Smooth muscle cell (in vitro differentiated cells): ENCODE measurements around the gene NPEPL1. TPM values are rescaled to one million over a fixed set of nuclear protein-coding genes. Genes with fewer than 3 reads are reported as not detected.
"Not testable (repeated sequence)": the region's sequence is repeated elsewhere in the genome, so short reads cannot be mapped to it uniquely, and the experiment has no call there.

ENCODE experiments used
- DNase-seq: peaks from one replicate; lab custom pipeline; 2025; ENCODE audit not compliant: unreplicated experiment; lab: John Stamatoyannopoulos, UW
- H2AFZ ChIP-seq: fragments of 200-600 bp; sonication (generic); 2 replicates; pipeline ENCODE4 v1.6.0; 2016; ENCODE audit warnings: antibody characterized with exemption, low read depth, mild to moderate bottlenecking
- H3F3A ChIP-seq: fragments of 200-600 bp; sonication (generic); 2 replicates; pipeline ENCODE4 v1.6.0; 2017; ENCODE audit warnings: antibody characterized with exemption, low read depth
- H3K27ac ChIP-seq: fragments of 200-600 bp; sonication (generic); 2 replicates; pipeline ENCODE4 v1.5.1; 2016; ENCODE audit warnings: low read depth, mild to moderate bottlenecking
- H3K27me3 ChIP-seq: fragments of 200-600 bp; sonication (generic); 2 replicates; pipeline ENCODE4 v1.6.1; 2016; ENCODE audit warnings: low read depth, mild to moderate bottlenecking
- H3K36me3 ChIP-seq: fragments of 200-600 bp; sonication (generic); 2 replicates; pipeline ENCODE4 v1.5.1; 2016; ENCODE audit warnings: low read depth
- H3K4me1 ChIP-seq: fragments of 200-600 bp; sonication (generic); 2 replicates; pipeline ENCODE4 v1.5.1; 2016; ENCODE audit warnings: low read depth
- H3K4me2 ChIP-seq: fragments of 200-600 bp; sonication (generic); 2 replicates; pipeline ENCODE4 v1.6.0; 2016; ENCODE audit warnings: mild to moderate bottlenecking
- H3K4me3 ChIP-seq: fragments of 200-600 bp; sonication (generic); 2 replicates; pipeline ENCODE4 v1.5.1; 2016; ENCODE audit warnings: mild to moderate bottlenecking
- H3K79me2 ChIP-seq: fragments of 200-600 bp; sonication (generic); 2 replicates; pipeline ENCODE4 v1.6.0; 2016; ENCODE audit warnings: low read depth, mild to moderate bottlenecking
- H3K9ac ChIP-seq: fragments of 200-600 bp; sonication (generic); 2 replicates; pipeline ENCODE4 v1.6.0; 2016; ENCODE audit warnings: low read depth
- H3K9me3 ChIP-seq: fragments of 200-600 bp; sonication (generic); replicated peaks from 2 replicates; pipeline ENCODE4 v1.5.1; 2016; ENCODE audit warnings: low read depth
- H4K20me1 ChIP-seq: fragments of 200-600 bp; sonication (generic); 2 replicates; pipeline ENCODE4 v1.6.0; 2016; ENCODE audit warnings: low read depth
- whole genome bisulfite sequencing: methylation state at CpG from one replicate; pipeline ENCODE4 v1.1.7; 2016; ENCODE audit warnings: low lambda C conversion rate; 5-methylcytosine and 5-hydroxymethylcytosine counted together
- polyA plus RNA-seq: library from polyadenylated mRNA; unstranded; fragments of >200 nt; fragmentation: Nextera tagmentation; extraction: Ambion mirVana; gene quantifications from 2 replicates; pipeline ENCODE4 v1.2.1, GENCODE V29; 2016
- total RNA-seq: library from RNA; depleted of rRNA; stranded (reverse); fragments of >200 nt; gene quantifications from 2 replicates; pipeline ENCODE4 v1.2.3, GENCODE V29; 2014
- TF ChIP-seq, protein P1 (sequence below): fragments of 200-600 bp; sonication (generic); IDR thresholded peaks from 2 replicates; pipeline ENCODE4 v1.5.1; 2017; ENCODE audit warnings: borderline replicate concordance, mild to moderate bottlenecking, antibody characterized with exemption; ENCODE audit not compliant: insufficient read depth, poor library complexity, severe bottlenecking

Gene NPEPL1
- total and polyA plus RNA-seq, 2 experiments from 2014 or later: 17.7 to 32.9 TPM

DNA sequence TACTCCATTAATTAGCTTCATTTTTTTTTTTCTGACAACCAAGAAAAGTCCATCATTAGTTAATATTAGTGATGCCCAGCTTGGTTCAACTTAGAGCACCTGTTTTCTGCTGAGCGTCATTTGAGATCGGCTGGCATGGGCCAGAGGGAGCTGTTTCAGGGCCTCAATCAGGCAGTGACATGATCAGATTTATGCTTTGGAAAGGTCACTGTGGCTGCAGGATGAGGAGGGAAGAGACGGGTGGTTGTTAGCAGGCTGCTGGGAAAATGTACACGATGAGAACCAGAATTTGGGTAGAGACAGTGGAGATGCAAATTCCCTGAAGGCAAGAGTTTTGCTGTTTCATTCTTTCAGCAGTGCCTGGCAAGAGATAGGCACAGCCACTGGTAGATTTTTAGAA lies 45.9 kb upstream of the NPEPL1 start:
- H3K9ac ChIP-seq: no peak overlapping the region
- H3K4me2 ChIP-seq: no peak overlapping the region
- H3K27me3 ChIP-seq: no peaks in the 10 kb centered on the region
- no peaks in the 10 kb centered on the region for H3K36me3 ChIP-seq
- H3K4me1 ChIP-seq: peaks cover 5% of the 10 kb centered on the region
- no peak overlapping the region for H2AFZ ChIP-seq
- no peaks in the 10 kb centered on the region for H4K20me1 ChIP-seq
- WGBS: 92% methylated on average over 4 of the region's 4 CpGs
- H3K4me3 ChIP-seq: no peak overlapping the region
- no peak overlapping the region for H3K27ac ChIP-seq
- peaks cover 5% of the 10 kb centered on the region for H3K79me2 ChIP-seq
- TF ChIP-seq, protein P1, sequence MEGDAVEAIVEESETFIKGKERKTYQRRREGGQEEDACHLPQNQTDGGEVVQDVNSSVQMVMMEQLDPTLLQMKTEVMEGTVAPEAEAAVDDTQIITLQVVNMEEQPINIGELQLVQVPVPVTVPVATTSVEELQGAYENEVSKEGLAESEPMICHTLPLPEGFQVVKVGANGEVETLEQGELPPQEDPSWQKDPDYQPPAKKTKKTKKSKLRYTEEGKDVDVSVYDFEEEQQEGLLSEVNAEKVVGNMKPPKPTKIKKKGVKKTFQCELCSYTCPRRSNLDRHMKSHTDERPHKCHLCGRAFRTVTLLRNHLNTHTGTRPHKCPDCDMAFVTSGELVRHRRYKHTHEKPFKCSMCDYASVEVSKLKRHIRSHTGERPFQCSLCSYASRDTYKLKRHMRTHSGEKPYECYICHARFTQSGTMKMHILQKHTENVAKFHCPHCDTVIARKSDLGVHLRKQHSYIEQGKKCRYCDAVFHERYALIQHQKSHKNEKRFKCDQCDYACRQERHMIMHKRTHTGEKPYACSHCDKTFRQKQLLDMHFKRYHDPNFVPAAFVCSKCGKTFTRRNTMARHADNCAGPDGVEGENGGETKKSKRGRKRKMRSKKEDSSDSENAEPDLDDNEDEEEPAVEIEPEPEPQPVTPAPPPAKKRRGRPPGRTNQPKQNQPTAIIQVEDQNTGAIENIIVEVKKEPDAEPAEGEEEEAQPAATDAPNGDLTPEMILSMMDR: no peak
- no peak for DNase-seq
- H3F3A ChIP-seq: no peaks in the 10 kb centered on the region
- H3K9me3 ChIP-seq: no peaks in the 10 kb centered on the region

DNA sequence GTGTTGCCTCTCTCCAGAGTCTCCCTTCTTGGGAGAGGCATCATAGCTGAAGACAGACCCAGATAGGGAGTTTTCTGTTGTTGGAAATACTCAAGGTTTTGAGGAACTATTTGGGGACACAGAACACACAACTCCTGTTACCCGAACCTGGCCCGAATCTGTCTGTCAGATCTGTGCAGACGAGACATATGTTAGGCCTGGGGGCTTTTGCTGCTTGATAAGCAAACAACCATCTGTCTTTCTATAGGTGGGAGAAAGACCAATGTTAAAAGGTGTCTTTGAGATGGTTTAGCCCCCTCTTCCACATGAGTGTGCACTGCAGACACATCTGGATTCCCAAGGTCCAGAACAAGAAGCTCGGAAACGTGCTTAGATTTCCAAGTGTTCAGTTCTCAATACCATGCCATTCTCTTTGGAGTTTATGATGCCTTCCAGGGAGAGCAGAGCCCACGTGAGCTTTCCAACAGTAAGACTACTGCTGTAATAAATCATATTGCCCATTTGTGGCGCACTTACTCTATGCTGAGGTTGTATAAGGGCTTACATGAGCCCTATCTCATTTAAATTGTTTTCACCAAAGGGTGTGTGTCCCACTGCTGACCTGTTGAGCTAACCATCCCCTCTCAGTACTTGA lies 45.3 kb upstream of the NPEPL1 start:
- no peaks in the 10 kb centered on the region for H4K20me1 ChIP-seq
- TF ChIP-seq, protein P1: no peak
- no peaks in the 10 kb centered on the region for H3F3A ChIP-seq
- H3K79me2 ChIP-seq: peaks cover 11% of the 10 kb centered on the region
- no peak overlapping the region for H3K4me3 ChIP-seq
- H3K9ac ChIP-seq: no peak overlapping the region
- DNase-seq: no peak
- H3K27me3 ChIP-seq: no peaks in the 10 kb centered on the region
- H3K9me3 ChIP-seq: no peaks in the 10 kb centered on the region
- H3K4me1 ChIP-seq: peaks cover 5% of the 10 kb centered on the region
- H2AFZ ChIP-seq: no peak overlapping the region
- no peaks in the 10 kb centered on the region for H3K36me3 ChIP-seq
- 87% methylated on average over 7 of the region's 7 CpGs for WGBS
- H3K27ac ChIP-seq: no peak overlapping the region
- H3K4me2 ChIP-seq: peak overlapping the region; percentile 34

DNA sequence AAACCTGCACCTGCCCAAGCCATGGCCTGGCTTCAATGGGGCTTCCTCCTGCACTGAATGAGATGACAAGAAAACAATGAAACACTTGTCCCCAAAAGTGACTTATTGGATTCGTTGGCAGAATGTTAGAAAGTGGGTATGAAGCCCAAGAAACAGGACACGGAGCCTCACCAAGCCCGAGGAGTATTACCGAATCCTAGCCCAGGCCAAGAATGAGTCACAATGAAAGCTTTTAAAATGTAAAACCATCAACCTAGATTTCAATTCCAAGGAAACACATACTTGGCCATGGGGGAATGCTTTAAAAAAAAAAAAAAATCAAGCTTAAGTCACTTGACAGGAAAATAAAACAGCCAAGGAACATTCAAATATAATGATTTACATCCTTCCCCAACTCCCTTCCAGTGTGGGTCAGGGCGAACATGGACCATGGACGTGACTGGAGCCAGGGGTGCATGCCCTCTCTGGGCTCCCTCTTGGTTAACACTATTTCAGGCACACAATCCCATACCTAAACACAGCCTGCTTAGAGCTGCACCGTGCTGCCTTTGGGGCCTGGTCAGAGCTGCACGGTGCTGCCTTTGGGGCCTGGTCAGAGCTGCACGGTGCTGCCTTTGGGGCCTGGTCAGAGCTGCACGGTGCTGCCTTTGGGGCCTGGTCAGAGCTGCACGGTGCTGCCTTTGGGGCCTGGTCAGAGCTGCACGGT lies 44.7 kb upstream of the NPEPL1 start:
- Histone ChIP-seq H3K9me3 (no peaks in the 10 kb centered on the region), H3K4me1 (peaks cover 8% of the 10 kb centered on the region), H4K20me1 (peaks cover 1% of the 10 kb centered on the region), H3K27ac (no peak overlapping the region), H3F3A (no peaks in the 10 kb centered on the region), H2AFZ (no peak overlapping the region), H3K79me2 (peaks cover 18% of the 10 kb centered on the region), H3K4me3 (no peak overlapping the region), H3K9ac (no peak overlapping the region), H3K4me2 (peak overlapping the region; percentile 34), H3K27me3 (no peaks in the 10 kb centered on the region), H3K36me3 (no peaks in the 10 kb centered on the region)
- WGBS: 81% methylated on average over 10 of the region's 12 CpGs
- TF ChIP-seq, protein P1: no peak
- DNase-seq: no peak

DNA sequence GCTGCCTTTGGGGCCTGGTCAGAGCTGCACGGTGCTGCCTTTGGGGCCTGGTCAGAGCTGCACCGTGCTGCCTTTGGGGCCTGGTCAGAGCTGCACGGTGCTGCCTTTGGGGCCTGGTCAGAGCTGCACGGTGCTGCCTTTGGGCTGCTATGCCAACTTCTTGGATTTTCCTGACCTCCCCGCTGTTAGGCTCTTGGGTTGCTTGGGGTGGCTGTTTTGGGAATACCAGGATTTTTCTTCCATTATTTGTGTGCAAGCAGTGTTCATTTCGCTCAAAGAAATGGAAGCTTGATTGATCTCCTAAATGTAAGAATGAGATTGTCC lies 44.1 kb upstream of the NPEPL1 start:
- Histone ChIP-seq H3K79me2 (peaks cover 23% of the 10 kb centered on the region), H3K4me1 (peaks cover 14% of the 10 kb centered on the region)
- not testable (repeated sequence) for H3F3A ChIP-seq, H3K27me3 ChIP-seq, DNase-seq, H3K9me3 ChIP-seq, H3K36me3 ChIP-seq, H3K9ac ChIP-seq, H4K20me1 ChIP-seq, H3K27ac ChIP-seq, H3K4me2 ChIP-seq, H2AFZ ChIP-seq, H3K4me3 ChIP-seq
- WGBS: 90% methylated on average over 5 of the region's 6 CpGs
